GM12878 (cell line): ENCODE measurements around the gene ICE2.

Experiments used
- JUND ChIP-seq: IDR thresholded peaks from 2 replicates; pipeline ENCODE4 v1.6.1; 2012; ENCODE audit warnings: low read depth, mild to moderate bottlenecking, low read length, improper control_type of control experiment, moderate library complexity
- KAT2A ChIP-seq: conservative IDR thresholded peaks from 2 replicates; pipeline ENCODE4 v1.6.1; 2011; ENCODE audit warnings: low read depth, low read length; ENCODE audit not compliant: control insufficient read depth
- POLR2AphosphoS2 ChIP-seq: IDR thresholded peaks from 2 replicates; pipeline ENCODE4 v1.6.1; 2011; ENCODE audit warnings: low read depth, mild to moderate bottlenecking, low read length, improper control_type of control experiment, moderate library complexity
- YY1 ChIP-seq: IDR thresholded peaks from 2 replicates; pipeline ENCODE4 v1.6.1; 2011; ENCODE audit warnings: low read depth, mild to moderate bottlenecking, low read length
- ZNF274 ChIP-seq: IDR thresholded peaks from one replicate; pipeline ENCODE4 v1.8.0; 2011; ENCODE audit not compliant: insufficient read length, insufficient read depth
- TF ChIP-seq, protein P1 (sequence below): fragments of 450-650 bp; formaldehyde crosslinking; IDR thresholded peaks from 2 replicates; pipeline ENCODE4 v1.4.0; 2020; ENCODE audit warnings: mild to moderate bottlenecking, moderate library complexity
- TF ChIP-seq, protein P2 (sequence below): IDR thresholded peaks from 2 replicates; pipeline ENCODE4 v1.6.1; 2011; ENCODE audit warnings: borderline replicate concordance, low read depth, mild to moderate bottlenecking, moderate library complexity, mixed read lengths, low read length; ENCODE audit not compliant: insufficient read depth; ENCODE audit errors: extremely low read length

DNA sequence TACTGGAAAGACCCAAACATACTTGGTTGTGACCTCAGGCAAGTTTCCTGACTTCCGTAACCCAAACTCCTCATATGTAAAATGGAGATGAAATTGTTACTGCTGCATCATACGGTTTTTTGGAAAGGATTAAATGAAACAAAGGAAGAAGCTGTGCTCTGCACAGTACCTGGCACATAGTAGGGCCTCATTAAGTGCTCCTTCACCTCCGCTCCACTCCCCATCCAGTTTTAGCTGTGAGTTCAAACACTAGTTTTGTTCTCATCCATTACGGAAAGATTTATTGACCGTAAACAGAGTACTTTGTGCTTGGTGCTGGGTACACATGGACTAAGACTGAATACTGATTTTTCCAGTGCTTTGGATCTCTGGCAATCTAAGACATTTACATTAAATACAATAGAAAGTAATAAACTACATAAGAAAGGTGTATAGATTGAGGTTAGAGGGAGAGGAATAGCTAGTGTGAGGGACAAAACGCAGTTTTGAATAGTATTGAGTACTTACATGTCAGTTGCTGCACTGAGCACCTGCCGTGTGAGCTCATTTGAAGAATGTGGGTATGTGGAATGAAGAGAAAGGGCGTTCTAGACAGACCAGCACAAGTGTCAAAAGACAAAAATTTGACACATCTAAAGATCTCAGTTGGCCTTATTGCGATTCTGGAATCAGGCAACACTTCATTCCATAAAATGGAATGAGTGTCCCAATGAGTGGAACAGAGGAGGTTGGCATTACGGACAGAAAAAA, 594 bp upstream of the ICE2 start:
- no peak for TF ChIP-seq ZNF274
- TF ChIP-seq POLR2AphosphoS2 = no peak
- no peak for TF ChIP-seq JUND
- no peak for TF ChIP-seq YY1
- no peak for TF ChIP-seq KAT2A
- TF ChIP-seq, protein P1, sequence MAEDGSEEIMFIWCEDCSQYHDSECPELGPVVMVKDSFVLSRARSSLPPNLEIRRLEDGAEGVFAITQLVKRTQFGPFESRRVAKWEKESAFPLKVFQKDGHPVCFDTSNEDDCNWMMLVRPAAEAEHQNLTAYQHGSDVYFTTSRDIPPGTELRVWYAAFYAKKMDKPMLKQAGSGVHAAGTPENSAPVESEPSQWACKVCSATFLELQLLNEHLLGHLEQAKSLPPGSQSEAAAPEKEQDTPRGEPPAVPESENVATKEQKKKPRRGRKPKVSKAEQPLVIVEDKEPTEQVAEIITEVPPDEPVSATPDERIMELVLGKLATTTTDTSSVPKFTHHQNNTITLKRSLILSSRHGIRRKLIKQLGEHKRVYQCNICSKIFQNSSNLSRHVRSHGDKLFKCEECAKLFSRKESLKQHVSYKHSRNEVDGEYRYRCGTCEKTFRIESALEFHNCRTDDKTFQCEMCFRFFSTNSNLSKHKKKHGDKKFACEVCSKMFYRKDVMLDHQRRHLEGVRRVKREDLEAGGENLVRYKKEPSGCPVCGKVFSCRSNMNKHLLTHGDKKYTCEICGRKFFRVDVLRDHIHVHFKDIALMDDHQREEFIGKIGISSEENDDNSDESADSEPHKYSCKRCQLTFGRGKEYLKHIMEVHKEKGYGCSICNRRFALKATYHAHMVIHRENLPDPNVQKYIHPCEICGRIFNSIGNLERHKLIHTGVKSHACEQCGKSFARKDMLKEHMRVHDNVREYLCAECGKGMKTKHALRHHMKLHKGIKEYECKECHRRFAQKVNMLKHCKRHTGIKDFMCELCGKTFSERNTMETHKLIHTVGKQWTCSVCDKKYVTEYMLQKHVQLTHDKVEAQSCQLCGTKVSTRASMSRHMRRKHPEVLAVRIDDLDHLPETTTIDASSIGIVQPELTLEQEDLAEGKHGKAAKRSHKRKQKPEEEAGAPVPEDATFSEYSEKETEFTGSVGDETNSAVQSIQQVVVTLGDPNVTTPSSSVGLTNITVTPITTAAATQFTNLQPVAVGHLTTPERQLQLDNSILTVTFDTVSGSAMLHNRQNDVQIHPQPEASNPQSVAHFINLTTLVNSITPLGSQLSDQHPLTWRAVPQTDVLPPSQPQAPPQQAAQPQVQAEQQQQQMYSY (CRISPR knock-in tag) = no peak
- TF ChIP-seq, protein P2, sequence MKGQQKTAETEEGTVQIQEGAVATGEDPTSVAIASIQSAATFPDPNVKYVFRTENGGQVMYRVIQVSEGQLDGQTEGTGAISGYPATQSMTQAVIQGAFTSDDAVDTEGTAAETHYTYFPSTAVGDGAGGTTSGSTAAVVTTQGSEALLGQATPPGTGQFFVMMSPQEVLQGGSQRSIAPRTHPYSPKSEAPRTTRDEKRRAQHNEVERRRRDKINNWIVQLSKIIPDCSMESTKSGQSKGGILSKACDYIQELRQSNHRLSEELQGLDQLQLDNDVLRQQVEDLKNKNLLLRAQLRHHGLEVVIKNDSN = no peak
